GM13976 (cell line): Measurements from ENCODE around the gene ATP1A2.

ENCODE experiments used
- DNase-seq: peaks from one replicate; pipeline ENCODE4 v3.0.0; 2012; ENCODE audit warnings: low spot score
- CTCF ChIP-seq: IDR thresholded peaks from 2 replicates; pipeline ENCODE4 v1.5.1; 2012; ENCODE audit warnings: borderline replicate concordance, mild to moderate bottlenecking; ENCODE audit not compliant: insufficient read depth; ENCODE audit errors: extremely low read depth, missing control alignments, control extremely low read depth
- in situ Hi-C: fragments of 300-500 bp; cut with MboI; formaldehyde crosslinking; loops from one replicate; pipeline ENCODE4 v1.12.0; 2022; ENCODE audit warnings: low sequenced_read_pairs, mixed read lengths, inconsistent platforms; ENCODE audit not compliant: unreplicated experiment

The ATP1A2 gene

GRCh38 chr1:160085686-160086455 is 29.7 kb upstream of the ATP1A2 start:
- peak; percentile 66 for TF ChIP-seq CTCF

GRCh38 chr1:160086456-160086892 is 29.1 kb upstream of the ATP1A2 start:
- no peak for DNase-seq
- in situ Hi-C loops = no loop called here
- no peak for TF ChIP-seq CTCF

More at GRCh38 chr1:160085686-160086455, 29.7 kb upstream of the ATP1A2 start:
- DNase-seq = peak; percentile 92
- in situ Hi-C loops = no loop called here

- in situ Hi-C loops = no loop called here
Observed at GRCh38 chr1:160087118-160087662, 28.4 kb upstream of the ATP1A2 start.

GRCh38 chr1:160089883-160090282 is 25.7 kb upstream of the ATP1A2 start:
- no peak for TF ChIP-seq CTCF
- in situ Hi-C loops = loop anchor here (10.0 kb wide), 1 partner anchor 285 kb away; no protein-coding TSS in a partner anchor
- no peak for DNase-seq

More at GRCh38 chr1:160087118-160087662, 28.4 kb upstream of the ATP1A2 start:
- no peak for DNase-seq
- TF ChIP-seq CTCF = no peak

GRCh38 chr1:160090760-160091159 is 24.8 kb upstream of the ATP1A2 start:
- no peak for DNase-seq
- in situ Hi-C loops = loop anchor here (10.0 kb wide), 1 partner anchor 284 kb away; no protein-coding TSS in a partner anchor
- no peak for TF ChIP-seq CTCF

GRCh38 chr1:160091666-160092223 is 23.8 kb upstream of the ATP1A2 start:
- TF ChIP-seq CTCF = no peak

More at GRCh38 chr1:160091666-160092223, 23.8 kb upstream of the ATP1A2 start:
- in situ Hi-C loops = loop anchor here (10.0 kb wide), 1 partner anchor 283 kb away; no protein-coding TSS in a partner anchor
- DNase-seq = no peak
